K562 (cell line): ENCODE results near the gene KLHL6.

Source experiments
- BRCA1 ChIP-seq, 2 experiments: fragments of 450-650 bp in 1 of 2; sonication (generic) in 1 of 2; formaldehyde crosslinking in 1 of 2; IDR thresholded peaks; 2 replicates each; pipeline versions ENCODE4 v1.5.0 to v1.6.1; 2017 to 2020; ENCODE audit warnings: mild to moderate bottlenecking in 1 of 2, missing genetic modification reagents in 1 of 2
- FOXP1 ChIP-seq: sonication (generic); formaldehyde crosslinking; IDR thresholded peaks from 2 replicates; pipeline ENCODE4 v1.8.0; 2022; ENCODE audit warnings: mild to moderate bottlenecking, missing genetic modification reagents
- HMG20B ChIP-seq: fragments of 250-450 bp; sonication (Bioruptor Pico); IDR thresholded peaks from 2 replicates; pipeline ENCODE4 v1.5.0; 2021; ENCODE audit warnings: mild to moderate bottlenecking
- JUND ChIP-seq, 2 experiments: IDR thresholded peaks; 2 replicates in 1 of 2; 3 replicates in 1 of 2; pipeline ENCODE4 v1.6.1; 2011; ENCODE audit warnings: borderline replicate concordance in 2 of 2, low read depth in 2 of 2, low read length in 2 of 2, improper control_type of control experiment in 1 of 2, missing biosample characterization in 1 of 2, missing genetic modification characterization in 1 of 2, missing genetic modification reagents in 1 of 2
- KAT2B ChIP-seq: IDR thresholded peaks from one replicate; pipeline ENCODE4 v1.6.1; 2012; ENCODE audit warnings: low read depth, mild to moderate bottlenecking, control low read depth, inconsistent platforms, low read length, moderate library complexity
- RBM14 ChIP-seq: fragments of 200-400 bp; formaldehyde crosslinking; IDR thresholded peaks from 2 replicates; pipeline ENCODE4 v1.6.1; 2018; ENCODE audit warnings: low read depth, mild to moderate bottlenecking, low read length, moderate library complexity, borderline replicate concordance; ENCODE audit not compliant: insufficient read depth
- SP2 ChIP-seq: IDR thresholded peaks from 2 replicates; pipeline ENCODE4 v1.6.1; 2011; ENCODE audit warnings: mild to moderate bottlenecking, low read depth, low read length, moderate library complexity; ENCODE audit not compliant: poor library complexity, severe bottlenecking; ENCODE audit errors: extremely low read depth
- ZNF24 ChIP-seq: fragments of 450-650 bp; IDR thresholded peaks from 2 replicates; pipeline ENCODE4 v1.6.1; 2016
- ZNF785 ChIP-seq: fragments of 250-450 bp; sonication (Bioruptor Pico); IDR thresholded peaks from 2 replicates; pipeline ENCODE4 v1.4.0; 2020; ENCODE audit warnings: mild to moderate bottlenecking
- TF ChIP-seq, protein P1 (sequence below), 3 experiments: IDR thresholded peaks in 2 of 3; conservative IDR thresholded peaks in 1 of 3; 2 replicates each; pipeline ENCODE4 v1.5.1; 2011 to 2012; ENCODE audit warnings: low read length in 3 of 3, mild to moderate bottlenecking in 3 of 3, control low read depth in 2 of 3, improper control_type of control experiment in 1 of 3, inconsistent platforms in 1 of 3, low read depth in 1 of 3, mixed read lengths in 1 of 3, moderate library complexity in 1 of 3; ENCODE audit not compliant: insufficient read depth in 2 of 3
- TF ChIP-seq, protein P2 (sequence below): fragments of 450-650 bp; conservative IDR thresholded peaks from 2 replicates; pipeline ENCODE4 v1.6.1; 2016; ENCODE audit warnings: missing genetic modification characterization, low read depth, mild to moderate bottlenecking, control low read depth, missing compliant biosample characterization
- TF ChIP-seq, protein P3 (sequence below): fragments of 450-650 bp; IDR thresholded peaks from 2 replicates; pipeline ENCODE4 v1.7.1; 2018; ENCODE audit warnings: mild to moderate bottlenecking, low read depth; ENCODE audit not compliant: partially characterized antibody

DNA sequence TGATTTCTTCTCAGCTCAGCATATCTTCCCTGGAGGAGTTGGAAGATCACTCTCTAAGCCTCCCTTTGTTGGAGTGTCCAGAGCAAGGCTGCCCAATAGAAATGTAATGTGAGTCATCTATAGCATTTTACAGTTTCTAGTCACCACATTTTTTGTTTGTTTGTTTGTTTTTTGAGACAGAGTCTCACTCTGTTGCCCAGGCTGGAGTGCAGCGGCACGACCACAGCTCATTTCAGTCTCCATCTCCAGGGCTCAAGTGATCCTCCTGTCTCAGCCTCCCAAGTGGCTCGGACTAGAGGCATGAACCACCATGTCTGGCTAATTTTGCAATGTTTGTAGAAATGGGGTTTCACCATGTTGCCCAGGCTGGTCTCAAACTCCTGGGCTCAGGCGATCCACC lies 21.3 kb downstream of the KLHL6 start:
- TF ChIP-seq, protein P1, sequence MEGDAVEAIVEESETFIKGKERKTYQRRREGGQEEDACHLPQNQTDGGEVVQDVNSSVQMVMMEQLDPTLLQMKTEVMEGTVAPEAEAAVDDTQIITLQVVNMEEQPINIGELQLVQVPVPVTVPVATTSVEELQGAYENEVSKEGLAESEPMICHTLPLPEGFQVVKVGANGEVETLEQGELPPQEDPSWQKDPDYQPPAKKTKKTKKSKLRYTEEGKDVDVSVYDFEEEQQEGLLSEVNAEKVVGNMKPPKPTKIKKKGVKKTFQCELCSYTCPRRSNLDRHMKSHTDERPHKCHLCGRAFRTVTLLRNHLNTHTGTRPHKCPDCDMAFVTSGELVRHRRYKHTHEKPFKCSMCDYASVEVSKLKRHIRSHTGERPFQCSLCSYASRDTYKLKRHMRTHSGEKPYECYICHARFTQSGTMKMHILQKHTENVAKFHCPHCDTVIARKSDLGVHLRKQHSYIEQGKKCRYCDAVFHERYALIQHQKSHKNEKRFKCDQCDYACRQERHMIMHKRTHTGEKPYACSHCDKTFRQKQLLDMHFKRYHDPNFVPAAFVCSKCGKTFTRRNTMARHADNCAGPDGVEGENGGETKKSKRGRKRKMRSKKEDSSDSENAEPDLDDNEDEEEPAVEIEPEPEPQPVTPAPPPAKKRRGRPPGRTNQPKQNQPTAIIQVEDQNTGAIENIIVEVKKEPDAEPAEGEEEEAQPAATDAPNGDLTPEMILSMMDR (IDR thresholded peaks at IDR 0.05 in 2 of 3, conservative IDR thresholded peaks at IDR 0.05 in 1 of 3; ENCODE audit: insufficient read depth in 2 of 3, low read depth in 1 of 3, low read length in 3 of 3): no peak
- TF ChIP-seq, protein P2, sequence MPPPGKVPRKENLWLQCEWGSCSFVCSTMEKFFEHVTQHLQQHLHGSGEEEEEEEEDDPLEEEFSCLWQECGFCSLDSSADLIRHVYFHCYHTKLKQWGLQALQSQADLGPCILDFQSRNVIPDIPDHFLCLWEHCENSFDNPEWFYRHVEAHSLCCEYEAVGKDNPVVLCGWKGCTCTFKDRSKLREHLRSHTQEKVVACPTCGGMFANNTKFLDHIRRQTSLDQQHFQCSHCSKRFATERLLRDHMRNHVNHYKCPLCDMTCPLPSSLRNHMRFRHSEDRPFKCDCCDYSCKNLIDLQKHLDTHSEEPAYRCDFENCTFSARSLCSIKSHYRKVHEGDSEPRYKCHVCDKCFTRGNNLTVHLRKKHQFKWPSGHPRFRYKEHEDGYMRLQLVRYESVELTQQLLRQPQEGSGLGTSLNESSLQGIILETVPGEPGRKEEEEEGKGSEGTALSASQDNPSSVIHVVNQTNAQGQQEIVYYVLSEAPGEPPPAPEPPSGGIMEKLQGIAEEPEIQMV (tag): no peak
- no peak for TF ChIP-seq SP2
- no peak for TF ChIP-seq FOXP1 (CRISPR knock-in tag)
- TF ChIP-seq ZNF24: no peak
- TF ChIP-seq JUND (IDR thresholded peaks at IDR 0.05; ENCODE audit: borderline replicate concordance, low read depth, low read length): peak; percentile 35; the same call in 1 of the 2 replicates
- TF ChIP-seq JUND (tag; IDR thresholded peaks at IDR 0.05; ENCODE audit: borderline replicate concordance, low read depth, low read length): no peak; the same call in 2 of the 3 replicates
- TF ChIP-seq HMG20B (CRISPR knock-in tag): no peak
- no peak for TF ChIP-seq BRCA1 (IDR thresholded peaks at IDR 0.05)
- TF ChIP-seq BRCA1 (CRISPR knock-in tag; IDR thresholded peaks at IDR 0.05): no peak
- TF ChIP-seq, protein P3, sequence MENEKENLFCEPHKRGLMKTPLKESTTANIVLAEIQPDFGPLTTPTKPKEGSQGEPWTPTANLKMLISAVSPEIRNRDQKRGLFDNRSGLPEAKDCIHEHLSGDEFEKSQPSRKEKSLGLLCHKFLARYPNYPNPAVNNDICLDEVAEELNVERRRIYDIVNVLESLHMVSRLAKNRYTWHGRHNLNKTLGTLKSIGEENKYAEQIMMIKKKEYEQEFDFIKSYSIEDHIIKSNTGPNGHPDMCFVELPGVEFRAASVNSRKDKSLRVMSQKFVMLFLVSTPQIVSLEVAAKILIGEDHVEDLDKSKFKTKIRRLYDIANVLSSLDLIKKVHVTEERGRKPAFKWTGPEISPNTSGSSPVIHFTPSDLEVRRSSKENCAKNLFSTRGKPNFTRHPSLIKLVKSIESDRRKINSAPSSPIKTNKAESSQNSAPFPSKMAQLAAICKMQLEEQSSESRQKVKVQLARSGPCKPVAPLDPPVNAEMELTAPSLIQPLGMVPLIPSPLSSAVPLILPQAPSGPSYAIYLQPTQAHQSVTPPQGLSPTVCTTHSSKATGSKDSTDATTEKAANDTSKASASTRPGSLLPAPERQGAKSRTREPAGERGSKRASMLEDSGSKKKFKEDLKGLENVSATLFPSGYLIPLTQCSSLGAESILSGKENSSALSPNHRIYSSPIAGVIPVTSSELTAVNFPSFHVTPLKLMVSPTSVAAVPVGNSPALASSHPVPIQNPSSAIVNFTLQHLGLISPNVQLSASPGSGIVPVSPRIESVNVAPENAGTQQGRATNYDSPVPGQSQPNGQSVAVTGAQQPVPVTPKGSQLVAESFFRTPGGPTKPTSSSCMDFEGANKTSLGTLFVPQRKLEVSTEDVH: no peak
- no peak for TF ChIP-seq RBM14
- TF ChIP-seq KAT2B: no peak
- no peak for TF ChIP-seq ZNF785
